GM21723 (cell line): ENCODE data around the gene LAMP2.
"Not testable (repeated sequence)": the region's sequence is repeated elsewhere in the genome, so short reads cannot be mapped to it uniquely, and the experiment has no call there.

ENCODE experiments used
- ATAC-seq: cut with Tn5 transposase; IDR thresholded peaks from one replicate; pipeline ENCODE4 v1.9.1; 2021; ENCODE audit warnings: mild to moderate bottlenecking, moderate library complexity; ENCODE audit not compliant: unreplicated experiment

LAMP2 gene

GRCh38 chrX:120468825-120469525, at the start of gene LAMP2:
Gene LAMP2 (minus strand): TSS chrX:120469296. CDS start chrX:120469169, 127 bp downstream.
- peak; percentile 98 for ATAC-seq

- no peak for ATAC-seq
Measured at GRCh38 chrX:120517936-120518335, 48.8 kb upstream of the LAMP2 start.

- no peak for ATAC-seq
Measured at GRCh38 chrX:120514236-120514635, 45.1 kb upstream of the LAMP2 start.

- no peak for ATAC-seq
Measured at GRCh38 chrX:120512627-120513026, 43.5 kb upstream of the LAMP2 start.

GRCh38 chrX:120512222-120512621, 43.1 kb upstream of the LAMP2 start:
- no peak for ATAC-seq

GRCh38 chrX:120504569-120504968, 35.5 kb upstream of the LAMP2 start:
- no peak for ATAC-seq

- ATAC-seq, result no peak
Measured at GRCh38 chrX:120499301-120500072, 30.4 kb upstream of the LAMP2 start.

- ATAC-seq, result not testable (repeated sequence)
Measured at GRCh38 chrX:120490119-120490518, 21.0 kb upstream of the LAMP2 start.

- ATAC-seq, result no peak
Measured at GRCh38 chrX:120486786-120487185, 17.7 kb upstream of the LAMP2 start.

- ATAC-seq, result peak; percentile 76
Measured at GRCh38 chrX:120485638-120486520, 16.8 kb upstream of the LAMP2 start.

- ATAC-seq, result peak; percentile 9
Measured at GRCh38 chrX:120485315-120485637, 16.2 kb upstream of the LAMP2 start.

GRCh38 chrX:120477453-120477852, 8.4 kb upstream of the LAMP2 start:
- no peak for ATAC-seq

GRCh38 chrX:120476714-120477113, 7.6 kb upstream of the LAMP2 start:
- ATAC-seq, result no peak

GRCh38 chrX:120475447-120475846, 6.4 kb upstream of the LAMP2 start:
- ATAC-seq, result not testable (repeated sequence)

GRCh38 chrX:120474085-120474484, 5.0 kb upstream of the LAMP2 start:
- no peak for ATAC-seq

GRCh38 chrX:120469657-120470056, 561 bp upstream of the LAMP2 start:
- peak; percentile 11 for ATAC-seq

- ATAC-seq, result peak; percentile 3
Measured at GRCh38 chrX:120468479-120468824, 644 bp downstream of the LAMP2 start.

- ATAC-seq, result no peak
Measured at GRCh38 chrX:120468071-120468470, 1.0 kb downstream of the LAMP2 start.

GRCh38 chrX:120464411-120464810, 4.7 kb downstream of the LAMP2 start:
- no peak for ATAC-seq

GRCh38 chrX:120463241-120463640, 5.9 kb downstream of the LAMP2 start:
- ATAC-seq, result no peak

- no peak for ATAC-seq
Measured at GRCh38 chrX:120462370-120462769, 6.7 kb downstream of the LAMP2 start.

GRCh38 chrX:120459309-120459708, 9.8 kb downstream of the LAMP2 start:
- no peak for ATAC-seq
